ENCODE measurements around the gene EPHB3.

EPHB3 gene

DNA sequence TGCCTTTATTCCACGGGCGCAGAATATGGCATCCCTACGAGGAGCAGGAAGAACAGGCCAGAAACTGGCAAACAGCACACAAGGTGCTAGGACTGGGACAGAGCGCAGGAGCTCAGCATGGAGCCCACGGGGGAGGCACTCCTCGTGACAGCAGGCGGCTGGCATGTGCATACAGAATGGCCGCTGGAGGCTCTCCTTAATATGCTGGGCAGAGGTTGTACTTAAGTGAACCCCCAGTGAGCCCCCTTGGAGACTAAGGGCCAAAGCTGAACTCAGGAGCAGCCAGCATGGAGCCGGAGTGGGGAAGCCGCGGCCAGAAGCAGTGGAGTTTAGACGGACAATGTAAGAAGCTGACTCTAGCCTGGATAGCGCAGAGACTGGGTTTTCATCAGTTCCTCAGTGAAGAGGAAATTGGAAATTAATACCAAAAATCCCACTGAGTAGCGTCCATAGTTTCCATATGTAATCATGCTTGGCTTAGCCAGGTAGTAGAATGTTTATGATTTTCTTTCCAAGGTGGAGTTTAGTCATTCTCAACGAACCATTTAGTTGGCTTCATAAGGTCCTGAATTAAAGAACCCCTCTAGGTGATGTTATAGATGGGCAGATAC lies 69.4 kb downstream of the EPHB3 start:
- DNase-seq: no peak

DNA sequence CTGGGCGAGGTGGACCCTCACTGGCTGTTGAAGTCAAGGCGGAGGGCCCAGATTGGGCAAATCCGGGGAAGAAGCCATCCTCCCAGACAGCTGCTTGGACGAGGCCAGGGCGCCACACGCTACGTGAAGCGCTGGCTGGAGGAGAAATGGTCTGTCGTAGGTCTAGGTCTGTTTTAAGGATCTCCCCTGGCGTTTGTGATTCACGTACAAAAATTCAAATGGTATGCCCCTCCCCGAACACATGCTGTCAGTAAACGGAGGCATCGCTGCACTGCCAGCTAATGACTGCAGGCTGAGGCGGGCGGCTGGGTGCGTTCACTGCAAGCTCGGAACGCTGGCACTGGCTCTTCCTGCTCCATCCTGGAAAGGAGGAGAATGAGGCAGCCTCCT lies 69.9 kb downstream of the EPHB3 start:
- no peak for DNase-seq
